Measurements from ENCODE around the gene PLA2G2D. TPM values are rescaled to one million over a fixed set of nuclear protein-coding genes. Genes with fewer than 3 reads are reported as not detected.

PLA2G2D gene
- not detected in 2 replicates for total RNA-seq

GRCh38 chr1:20119347-20119746, at the start of gene PLA2G2D:
Gene PLA2G2D, minus strand, starts transcription at chr1:20119536. Its CDS starts 38 bp downstream, at chr1:20119498.
- DNase-seq (ENCODE audit: low read depth, low spot score): no peak

GRCh38 chr1:20168564-20169491, 49.5 kb upstream of the PLA2G2D start:
- DNase-seq (ENCODE audit: low read depth, low spot score): no peak

DNA sequence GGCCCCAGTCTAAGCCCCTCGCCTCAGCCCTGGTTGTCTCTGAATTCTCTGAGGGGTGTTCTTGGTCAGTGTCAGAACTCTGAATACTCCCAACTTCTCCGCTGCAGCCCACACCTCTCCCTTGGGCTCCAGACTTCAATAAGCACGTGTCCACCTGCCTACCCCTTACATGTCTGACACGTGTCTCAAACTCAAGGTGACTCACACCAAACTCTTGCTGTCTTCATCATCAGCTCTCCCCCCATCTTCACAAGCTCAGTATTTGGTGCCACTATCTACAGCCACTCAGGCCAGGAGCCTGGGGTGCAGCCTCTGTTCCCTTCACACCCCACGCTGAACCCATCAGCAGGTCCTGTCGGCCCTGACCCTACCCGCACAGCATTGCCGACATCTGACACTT, 47.8 kb upstream of the PLA2G2D start:
- no peak for DNase-seq (ENCODE audit: low read depth, low spot score)

DNA sequence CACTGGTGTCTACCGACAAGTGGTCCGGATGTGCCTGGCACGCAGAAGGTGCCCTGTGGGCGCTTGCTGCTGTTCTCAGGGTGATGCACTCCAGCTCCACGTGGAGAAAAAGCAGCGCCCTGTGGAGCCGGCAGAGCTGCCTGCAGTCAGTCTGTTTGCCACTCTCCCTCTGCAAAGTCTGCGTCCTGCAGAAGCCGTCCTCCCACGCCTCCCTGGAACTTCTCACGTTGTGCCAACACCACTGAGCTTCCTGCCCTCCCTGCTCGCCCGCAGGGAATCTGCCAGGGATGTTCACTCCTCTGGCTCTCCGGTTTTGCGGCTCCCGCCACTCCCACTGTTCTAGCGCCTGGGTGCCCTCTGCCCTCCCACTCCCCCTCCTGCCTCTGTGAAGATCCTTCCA, 46.7 kb upstream of the PLA2G2D start:
- DNase-seq (ENCODE audit: low read depth, low spot score): no peak

- DNase-seq (ENCODE audit: low read depth, low spot score): no peak
Measured at GRCh38 chr1:20165522-20165951, 46.2 kb upstream of the PLA2G2D start.

GRCh38 chr1:20164694-20165202, 45.4 kb upstream of the PLA2G2D start:
- no peak for DNase-seq (ENCODE audit: low read depth, low spot score)

- DNase-seq (ENCODE audit: low read depth, low spot score): no peak
Measured at GRCh38 chr1:20160034-20160433, 40.7 kb upstream of the PLA2G2D start.

DNA sequence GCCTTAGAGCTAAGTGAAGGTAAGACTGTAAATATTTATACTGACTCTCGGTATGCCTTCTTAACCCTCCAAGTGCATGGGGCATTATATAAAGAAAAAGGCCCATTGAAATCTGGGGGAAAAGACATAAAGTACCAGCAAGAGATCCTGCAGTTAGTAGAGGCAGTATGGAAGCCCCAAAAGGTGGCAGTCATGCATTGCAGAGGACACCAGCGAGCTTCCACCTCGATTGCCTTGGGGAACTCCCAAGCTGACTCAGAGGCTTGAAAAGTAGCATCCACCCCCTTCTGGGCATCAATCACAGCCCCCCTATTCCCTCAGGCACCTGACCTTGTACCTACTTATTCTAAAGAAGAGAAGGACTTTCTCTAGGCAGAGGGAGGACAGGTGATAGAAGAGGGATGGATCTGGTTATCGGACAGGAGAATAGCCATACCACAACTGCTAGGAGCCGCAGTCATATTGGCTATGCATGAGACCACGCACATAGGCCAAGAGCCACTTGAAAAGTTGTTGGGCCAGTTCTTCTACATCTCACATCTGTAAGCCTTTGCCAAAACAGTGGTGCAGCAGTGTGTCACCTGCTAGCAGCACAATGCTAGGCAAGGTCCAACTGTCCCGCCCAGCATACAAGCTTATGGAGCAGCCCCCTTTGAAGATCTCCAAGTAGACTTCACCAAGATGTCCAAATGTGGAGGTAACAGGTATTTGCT, 39.2 kb upstream of the PLA2G2D start:
- no peak for DNase-seq (ENCODE audit: low read depth, low spot score)

- no peak for DNase-seq (ENCODE audit: low read depth, low spot score)
Measured at GRCh38 chr1:20154301-20154831, 35.0 kb upstream of the PLA2G2D start.

GRCh38 chr1:20153000-20153418, 33.7 kb upstream of the PLA2G2D start:
- no peak for DNase-seq (ENCODE audit: low read depth, low spot score)

DNA sequence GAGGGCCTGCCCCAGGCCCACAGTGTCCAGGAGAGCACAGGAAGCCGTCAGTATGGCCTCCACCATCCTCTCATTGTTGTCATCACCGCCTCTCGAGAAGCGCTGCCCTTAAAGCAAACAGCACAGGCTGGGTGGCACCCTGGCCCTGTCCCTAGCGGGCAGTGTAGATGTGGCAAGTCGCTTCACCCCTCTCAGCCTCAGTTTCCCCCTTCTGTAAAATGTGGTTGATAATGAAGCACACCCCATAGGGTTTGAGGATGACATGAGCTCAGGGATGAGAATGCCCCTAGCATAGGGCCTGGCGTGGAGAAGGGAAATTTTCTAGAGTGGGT, 33.2 kb upstream of the PLA2G2D start:
- no peak for DNase-seq (ENCODE audit: low read depth, low spot score)

DNA sequence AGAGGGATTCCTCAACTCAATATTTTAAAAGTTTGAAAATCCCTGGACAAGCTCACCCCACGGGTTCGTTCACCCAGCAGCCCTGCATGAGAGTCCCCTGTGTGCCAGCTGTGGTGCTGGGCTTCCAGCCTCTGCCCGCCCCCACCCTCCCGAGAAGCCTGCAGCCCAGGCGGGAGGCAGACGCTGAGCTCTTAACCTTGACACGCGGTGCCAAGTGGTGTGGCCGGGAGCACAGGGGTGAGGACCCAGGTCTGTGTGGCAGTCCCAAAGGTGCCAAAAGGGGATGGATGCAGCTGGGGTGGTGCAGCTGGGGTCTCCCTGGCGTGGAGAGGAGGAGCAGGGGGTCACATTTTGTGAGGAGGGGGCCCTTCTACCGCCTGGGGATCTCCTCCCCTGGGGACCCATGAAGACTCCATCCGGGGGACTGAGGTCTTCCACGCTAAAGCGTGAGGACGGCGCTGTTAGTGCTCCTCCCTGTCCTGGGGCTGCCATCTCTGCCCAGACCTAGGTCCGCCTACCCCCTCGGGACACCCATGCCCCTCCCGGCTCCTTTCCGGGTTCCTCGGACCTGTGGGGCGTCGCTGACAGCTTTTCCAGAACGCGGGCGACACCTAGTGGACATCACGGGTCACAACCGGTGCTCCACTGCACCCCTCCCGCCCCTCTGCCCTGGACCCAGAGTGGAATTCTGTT, 32.7 kb upstream of the PLA2G2D start:
- no peak for DNase-seq (ENCODE audit: low read depth, low spot score)

DNA sequence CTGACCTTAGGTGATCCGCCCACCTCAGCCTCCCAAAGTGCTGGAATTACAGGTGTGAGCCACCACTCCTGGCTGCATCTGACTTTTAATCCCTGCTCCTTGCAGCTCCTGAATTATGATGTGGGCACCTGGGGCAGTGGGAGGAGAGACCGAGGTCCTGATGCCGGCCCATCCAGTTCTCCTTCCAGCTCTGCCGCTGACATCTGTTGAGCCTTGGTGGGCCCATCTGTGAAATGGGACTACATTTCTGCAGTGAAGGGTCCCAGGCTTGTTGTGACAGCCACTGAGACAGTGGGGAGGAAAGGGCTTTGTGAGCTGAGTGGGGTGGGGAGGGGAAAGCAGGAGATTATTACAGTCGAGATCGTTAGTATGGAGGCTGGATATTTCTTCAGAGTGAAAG, 31.6 kb upstream of the PLA2G2D start:
- DNase-seq (ENCODE audit: low read depth, low spot score): no peak

DNA sequence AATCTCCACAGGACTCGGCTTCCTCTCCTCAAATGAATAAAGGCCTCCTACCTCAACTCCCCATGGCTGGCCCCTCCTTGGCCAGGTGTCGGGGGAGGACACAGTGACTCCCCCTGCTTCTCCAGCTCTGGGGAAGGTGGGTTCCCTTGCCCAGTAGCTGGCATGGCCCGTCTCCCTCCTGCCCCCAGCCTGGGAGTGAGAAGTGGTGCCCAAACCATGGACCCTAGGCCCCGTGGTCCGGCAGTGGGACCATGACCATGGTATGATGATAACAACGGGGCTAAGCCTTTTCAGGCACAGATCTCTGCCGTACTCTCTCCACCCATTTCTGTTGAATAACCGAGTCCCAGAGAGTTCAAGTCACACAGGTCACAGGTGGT, 31.0 kb upstream of the PLA2G2D start:
- no peak for DNase-seq (ENCODE audit: low read depth, low spot score)

DNA sequence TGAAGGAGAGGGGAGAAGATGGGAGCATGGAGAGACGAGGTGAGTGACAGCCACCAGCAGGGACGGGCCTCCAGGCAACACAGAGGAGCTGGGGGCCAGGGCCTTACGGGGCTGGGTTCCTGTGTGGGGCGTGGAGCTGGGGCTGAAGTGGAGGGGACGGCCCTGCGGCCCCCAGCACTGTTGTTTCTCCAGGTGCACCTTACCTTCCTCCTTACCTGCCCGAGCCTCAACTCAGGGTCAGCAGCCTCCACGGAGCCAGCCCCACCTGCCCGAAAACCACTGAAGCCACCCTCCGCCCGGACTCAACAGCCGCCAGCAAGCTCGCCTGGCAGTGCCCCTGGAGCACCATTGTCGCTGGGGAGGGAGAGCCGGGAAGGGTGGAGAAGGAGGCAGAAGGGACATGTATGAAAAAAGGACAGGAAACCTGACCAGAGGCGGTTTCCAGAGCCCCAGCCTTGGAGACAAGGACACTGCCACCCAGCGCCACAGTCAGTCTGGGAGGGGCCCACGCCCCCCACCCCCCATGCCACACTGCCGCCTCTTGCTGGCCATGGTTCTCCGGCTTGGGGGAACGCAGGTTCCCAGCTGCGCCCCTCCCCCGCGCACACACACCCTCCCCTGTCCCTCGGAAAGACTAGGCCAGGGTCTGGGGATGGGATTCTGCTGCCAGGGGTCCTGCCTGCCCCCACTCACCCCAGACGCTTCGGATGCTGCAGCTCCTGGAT, 30.4 kb upstream of the PLA2G2D start:
- DNase-seq (ENCODE audit: low read depth, low spot score): no peak

GRCh38 chr1:20148571-20149500, 29.5 kb upstream of the PLA2G2D start:
- DNase-seq (ENCODE audit: low read depth, low spot score): no peak

DNA sequence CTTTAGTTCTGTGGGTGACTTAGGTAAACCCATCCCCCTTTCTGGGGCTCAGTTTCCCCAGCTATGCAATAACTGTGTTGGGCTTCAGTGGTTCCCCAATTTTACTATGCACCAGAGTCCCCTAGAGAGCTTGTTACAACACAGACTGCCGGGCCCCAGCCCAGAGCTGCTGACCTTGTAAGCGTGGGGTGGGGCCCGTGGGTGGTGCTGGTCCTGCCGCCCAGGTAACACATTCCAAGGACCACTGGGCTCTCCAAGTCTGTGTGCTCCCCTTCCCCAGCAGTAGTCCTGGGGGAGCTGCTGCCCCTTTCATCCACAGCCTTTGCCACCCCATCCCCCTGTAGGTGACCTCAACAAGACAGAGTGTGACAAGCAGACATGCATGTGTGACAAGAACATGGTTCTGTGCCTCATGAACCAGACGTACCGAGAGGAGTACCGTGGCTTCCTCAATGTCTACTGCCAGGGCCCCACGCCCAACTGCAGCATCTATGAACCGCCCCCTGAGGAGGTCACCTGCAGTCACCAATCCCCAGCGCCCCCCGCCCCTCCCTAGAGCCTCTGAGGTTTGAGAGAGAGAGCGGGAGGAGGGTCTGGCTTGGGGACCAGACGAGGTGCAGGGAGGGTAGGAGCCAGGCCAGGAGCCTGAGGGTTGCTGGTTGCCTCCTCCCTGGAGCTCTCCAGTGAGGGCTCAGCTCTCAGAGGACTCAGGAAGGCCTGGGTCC, 28.7 kb upstream of the PLA2G2D start:
- no peak for DNase-seq (ENCODE audit: low read depth, low spot score)

DNA sequence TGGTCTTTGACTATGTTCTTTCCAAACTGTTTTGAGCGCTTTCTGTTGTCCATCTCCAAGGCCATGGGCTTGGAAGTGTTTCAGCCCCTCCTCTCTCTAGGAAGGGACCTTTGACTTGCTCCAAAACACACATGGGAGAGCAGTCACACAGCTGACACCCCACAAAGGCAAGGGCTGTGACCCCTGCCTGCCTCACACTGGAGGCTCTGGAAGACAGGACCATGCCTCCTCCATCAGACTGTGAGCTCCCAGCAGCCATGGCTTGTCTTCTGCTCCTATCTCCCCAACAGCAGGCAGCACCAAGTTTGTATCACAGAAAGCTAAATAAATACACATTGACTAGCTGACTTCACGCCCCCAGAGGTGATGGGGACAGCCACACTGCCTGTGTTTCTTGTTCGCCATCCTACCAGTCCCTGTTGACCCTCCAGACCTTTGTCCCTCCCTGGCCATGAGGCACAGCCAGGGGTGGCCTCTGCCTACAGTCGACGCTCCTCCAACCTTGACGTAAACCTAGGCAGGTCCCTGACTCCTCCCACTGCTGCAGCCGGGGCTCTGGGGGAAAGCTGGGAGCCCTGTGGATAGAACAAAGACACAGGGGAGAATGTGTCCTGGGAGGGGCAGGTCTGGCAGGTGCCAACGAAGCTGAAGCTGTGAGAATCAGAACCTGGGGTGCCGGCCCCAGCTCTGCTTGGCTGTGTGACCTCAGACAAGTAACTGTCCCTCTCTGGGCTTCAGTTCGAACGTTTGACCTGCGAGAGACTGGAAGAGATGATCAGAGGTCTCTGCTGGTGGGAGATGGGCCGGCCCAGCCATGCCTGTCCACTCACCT, 24.6 kb upstream of the PLA2G2D start:
- no peak for DNase-seq (ENCODE audit: low read depth, low spot score)
